C4-2B (cell line): ENCODE results near the gene AHRR.

Experiments used
- CTCF ChIP-seq: fragments of 450-650 bp; conservative IDR thresholded peaks from 2 replicates; pipeline ENCODE4 v1.5.1; 2017; ENCODE audit warnings: mild to moderate bottlenecking
- ZFX ChIP-seq: fragments of 450-650 bp; IDR thresholded peaks from 2 replicates; pipeline ENCODE4 v1.6.1; 2017

GRCh38 chr5:422323-423232, 101.1 kb downstream of the AHRR start:
- no peak for TF ChIP-seq CTCF
- TF ChIP-seq ZFX: no peak
